Measurements from ENCODE around the gene PRTN3. TPM values are rescaled to one million over a fixed set of nuclear protein-coding genes. Genes with fewer than 3 reads are reported as not detected.
"Not testable (repeated sequence)": the region's sequence is repeated elsewhere in the genome, so short reads cannot be mapped to it uniquely, and the experiment has no call there.

Gene PRTN3
- total RNA-seq, 6 donors from 2014 or later, result 1.1 to 9.4 TPM; not detected in 4

DNA sequence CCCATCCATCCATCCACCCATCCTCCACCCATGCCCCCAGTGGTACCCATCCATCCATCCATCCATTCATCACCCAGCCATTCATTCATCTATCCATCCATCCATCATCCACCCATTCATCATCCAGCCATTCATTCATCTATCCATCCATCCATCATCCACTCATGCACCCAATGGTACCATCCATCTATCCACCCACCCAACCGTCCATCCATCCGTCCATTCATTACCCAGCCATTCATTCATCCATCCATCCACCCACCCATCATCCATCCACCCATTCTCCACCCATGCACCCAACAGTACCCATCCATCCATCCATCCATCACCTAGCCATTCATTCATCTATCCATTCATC, 24.3 kb upstream of the PRTN3 start:
- no peak for DNase-seq
- no peak overlapping the region for H3K27ac ChIP-seq
- H3K9me3 ChIP-seq, result no peaks in the 10 kb centered on the region
- WGBS, 2 donors, result 94 to 100% methylated on average over 2 of the region's 2 CpGs
- TF ChIP-seq POLR2AphosphoS5 (IDR thresholded peaks at IDR 0.05), result no peak
- no peak for TF ChIP-seq POLR2A (IDR thresholded peaks at IDR 0.05)
- TF ChIP-seq, protein P1, sequence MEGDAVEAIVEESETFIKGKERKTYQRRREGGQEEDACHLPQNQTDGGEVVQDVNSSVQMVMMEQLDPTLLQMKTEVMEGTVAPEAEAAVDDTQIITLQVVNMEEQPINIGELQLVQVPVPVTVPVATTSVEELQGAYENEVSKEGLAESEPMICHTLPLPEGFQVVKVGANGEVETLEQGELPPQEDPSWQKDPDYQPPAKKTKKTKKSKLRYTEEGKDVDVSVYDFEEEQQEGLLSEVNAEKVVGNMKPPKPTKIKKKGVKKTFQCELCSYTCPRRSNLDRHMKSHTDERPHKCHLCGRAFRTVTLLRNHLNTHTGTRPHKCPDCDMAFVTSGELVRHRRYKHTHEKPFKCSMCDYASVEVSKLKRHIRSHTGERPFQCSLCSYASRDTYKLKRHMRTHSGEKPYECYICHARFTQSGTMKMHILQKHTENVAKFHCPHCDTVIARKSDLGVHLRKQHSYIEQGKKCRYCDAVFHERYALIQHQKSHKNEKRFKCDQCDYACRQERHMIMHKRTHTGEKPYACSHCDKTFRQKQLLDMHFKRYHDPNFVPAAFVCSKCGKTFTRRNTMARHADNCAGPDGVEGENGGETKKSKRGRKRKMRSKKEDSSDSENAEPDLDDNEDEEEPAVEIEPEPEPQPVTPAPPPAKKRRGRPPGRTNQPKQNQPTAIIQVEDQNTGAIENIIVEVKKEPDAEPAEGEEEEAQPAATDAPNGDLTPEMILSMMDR (IDR thresholded peaks at IDR 0.05), result no peak
- TF ChIP-seq EP300 (IDR thresholded peaks at IDR 0.05), result no peak
- H3K27me3 ChIP-seq, result peaks cover 0 to 4% (median 2%) of the 10 kb centered on the region in 4 donors
- no peak overlapping the region for H3K4me3 ChIP-seq
- H3K36me3 ChIP-seq, result peaks cover 12 to 32% (median 21%) of the 10 kb centered on the region in 4 donors
- peaks cover 3 to 5% (median 4%) of the 10 kb centered on the region in 4 donors for H3K4me1 ChIP-seq
- ATAC-seq (ENCODE audit: low FRiP score in 2 of 2), result no peak

DNA sequence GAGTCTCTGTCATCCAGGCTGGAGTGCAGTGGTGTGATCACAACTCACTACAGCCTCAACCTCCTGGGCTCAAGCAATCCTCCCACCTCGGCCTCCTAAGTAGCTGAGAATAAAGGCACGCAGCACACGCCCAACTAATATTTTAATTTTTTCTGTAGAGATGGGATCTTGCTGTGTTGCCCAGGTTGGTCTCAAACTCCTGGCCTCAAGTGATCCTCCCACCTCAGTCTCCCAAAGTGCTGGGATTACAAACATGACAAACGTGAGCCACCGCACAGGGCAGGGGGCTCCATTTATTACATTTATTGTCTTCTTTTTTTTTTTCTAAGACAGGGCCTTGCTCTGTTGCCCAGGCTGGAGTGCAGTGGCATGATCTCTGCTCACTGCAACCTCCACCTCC, 20.6 kb upstream of the PRTN3 start:
- 92 to 94% methylated on average over 5 of the region's 5 CpGs for WGBS, 2 donors
- not testable (repeated sequence) for H3K27ac ChIP-seq; H3K36me3 ChIP-seq; DNase-seq; H3K4me3 ChIP-seq; H3K9me3 ChIP-seq; ATAC-seq (ENCODE audit: low FRiP score in 2 of 2)
- Histone ChIP-seq H3K27me3 (peaks cover 0 to 20% (median 11%) of the 10 kb centered on the region in 4 donors), H3K4me1 (peaks cover 21 to 27% (median 23%) of the 10 kb centered on the region in 4 donors)

DNA sequence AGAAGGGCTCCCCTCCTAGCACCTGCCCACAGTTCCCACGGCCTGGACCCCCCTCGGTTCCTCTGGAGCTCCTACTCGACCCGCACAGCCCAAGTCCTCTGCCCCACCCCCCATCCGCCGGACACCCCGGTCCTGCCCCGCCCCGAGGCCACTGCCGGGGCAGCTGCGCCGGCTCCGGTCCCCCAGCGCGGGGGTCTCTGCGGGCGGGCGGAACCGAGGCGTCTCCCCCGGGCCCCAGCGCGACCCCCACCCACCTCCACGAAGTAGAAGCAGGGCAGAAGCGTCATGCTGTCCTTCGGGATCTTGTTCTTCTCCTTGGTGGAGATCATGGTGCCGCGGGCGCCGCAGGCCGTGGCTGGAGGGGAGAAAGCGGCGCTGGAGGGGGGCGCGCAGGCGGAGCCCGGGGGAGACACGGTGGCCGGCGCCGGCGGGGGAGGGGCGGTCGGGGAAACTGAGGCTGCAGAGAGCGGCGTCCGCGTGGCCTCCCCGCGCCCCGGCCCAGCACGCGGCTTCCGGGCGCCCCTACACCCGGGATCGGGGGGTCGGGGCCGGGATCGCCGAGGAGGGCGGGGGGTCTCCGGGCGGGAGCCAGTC, 19.5 kb upstream of the PRTN3 start:
- H3K9me3 ChIP-seq, result no peaks in the 10 kb centered on the region
- H3K4me3 ChIP-seq, result peak overlapping the region; percentile 35 to 54 (median 42)
- ATAC-seq (ENCODE audit: low FRiP score in 2 of 2), result peak in 1 of 2 donors; percentile 20
- 0% methylated on average over 5 to 25 of the region's 64 CpGs for WGBS, 2 donors
- peak in 1 of 2 donors; percentile 85 for DNase-seq
- H3K27me3 ChIP-seq, result peaks cover 0 to 20% (median 11%) of the 10 kb centered on the region in 4 donors
- TF ChIP-seq, protein P1 (IDR thresholded peaks at IDR 0.05), result no peak
- no peak for TF ChIP-seq POLR2A (IDR thresholded peaks at IDR 0.05)
- no peak for TF ChIP-seq EP300 (IDR thresholded peaks at IDR 0.05)
- no peak for TF ChIP-seq POLR2AphosphoS5 (IDR thresholded peaks at IDR 0.05)
- H3K27ac ChIP-seq, result peak overlapping the region in 1 of 4 donors; percentile 40
- no peaks in the 10 kb centered on the region for H3K36me3 ChIP-seq
- peaks cover 21 to 27% (median 23%) of the 10 kb centered on the region in 4 donors for H3K4me1 ChIP-seq

DNA sequence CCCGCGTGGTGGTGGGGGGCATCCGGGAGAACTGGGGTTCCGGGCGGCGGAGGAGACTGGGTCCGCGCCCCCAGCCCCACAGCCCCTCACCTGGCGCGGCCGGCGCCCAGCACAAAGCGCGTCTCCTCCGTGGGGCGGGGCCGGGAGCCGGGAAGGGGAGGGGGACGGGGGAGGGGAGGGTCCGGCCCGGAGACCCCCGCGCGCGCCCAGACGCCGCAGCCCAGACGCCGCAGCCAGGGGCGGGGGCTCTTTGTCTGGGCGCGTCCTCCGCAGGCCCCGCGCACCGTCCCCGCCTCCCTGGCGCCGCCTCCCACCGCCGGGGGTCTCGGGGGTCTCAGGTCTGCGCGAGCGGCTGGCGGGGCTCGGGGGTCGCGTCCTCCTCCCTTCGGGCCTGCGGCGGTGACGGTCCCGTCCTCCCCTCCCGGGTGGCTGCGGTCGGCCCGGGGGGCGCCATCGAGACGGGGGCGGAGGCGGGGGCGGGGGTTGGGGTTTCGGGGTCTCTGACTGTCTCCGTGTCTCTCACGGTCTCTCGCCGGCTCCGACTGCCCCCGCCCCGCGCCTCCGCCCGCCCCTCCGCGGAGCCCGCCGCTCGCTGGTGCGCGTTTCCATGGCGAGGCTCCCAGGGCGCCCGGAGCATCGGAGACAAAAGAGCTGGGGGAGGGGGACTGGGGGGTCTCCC, 18.8 kb upstream of the PRTN3 start, which contains the start of gene PLPPR3:
PLPPR3 (minus strand) TSS at position 131 of the 679 bp plus-strand sequence. CDS start 396 bp downstream, outside the sequence.
- no peaks in the 10 kb centered on the region for H3K9me3 ChIP-seq
- ATAC-seq (ENCODE audit: low FRiP score in 2 of 2), result no peak
- TF ChIP-seq POLR2A (IDR thresholded peaks at IDR 0.05) (no peak), POLR2AphosphoS5 (IDR thresholded peaks at IDR 0.05) (no peak)
- peak within 1 kb of the TSS; percentile 35 to 54 (median 42) for H3K4me3 ChIP-seq
- peak in 1 of 2 donors; percentile 82 for DNase-seq
- peak within 1 kb of the TSS in 1 of 4 donors; percentile 40 for H3K27ac ChIP-seq
- no CpG with 5 or more reads among the region's 86 CpGs for WGBS, 2 donors
- peaks cover 0 to 20% (median 11%) of the 10 kb centered on the region in 4 donors for H3K27me3 ChIP-seq
- H3K4me1 ChIP-seq, result peaks cover 21 to 30% (median 25%) of the 10 kb centered on the region in 4 donors
- H3K36me3 ChIP-seq, result no peaks in the 10 kb centered on the region

DNA sequence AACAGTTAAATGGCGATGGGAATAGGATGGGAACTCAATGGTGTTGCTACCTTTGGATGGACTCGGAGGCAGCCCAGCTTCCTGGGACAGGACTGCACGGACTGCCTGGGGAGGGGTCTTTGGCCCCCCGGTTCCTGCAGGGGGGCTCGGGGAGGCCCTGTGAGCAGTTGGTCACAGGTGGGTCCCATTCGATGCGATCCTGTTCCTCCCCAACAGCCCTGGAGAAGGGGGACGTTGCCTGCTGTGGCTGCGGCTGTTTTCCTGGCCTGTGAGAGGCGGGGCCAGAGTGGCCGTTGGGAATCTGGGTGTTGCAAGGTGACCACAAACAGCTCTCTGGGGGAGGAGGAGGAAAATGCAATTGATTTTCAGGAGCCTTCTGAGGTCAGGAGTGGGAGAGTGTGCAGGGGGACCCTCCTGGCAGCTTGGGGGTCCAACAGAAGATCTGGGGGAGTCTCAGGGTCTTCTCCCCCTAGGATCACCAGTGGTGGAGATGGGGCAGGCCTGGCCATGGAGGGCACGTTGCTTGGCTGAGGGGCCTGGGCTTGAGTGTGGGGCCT, 17.2 kb upstream of the PRTN3 start:
- H3K4me3 ChIP-seq, result no peak overlapping the region
- peaks cover 0 to 20% (median 11%) of the 10 kb centered on the region in 4 donors for H3K27me3 ChIP-seq
- peak in 1 of 2 donors; percentile 56 for ATAC-seq (ENCODE audit: low FRiP score in 2 of 2)
- no peaks in the 10 kb centered on the region for H3K36me3 ChIP-seq
- H3K27ac ChIP-seq, result no peak overlapping the region
- no peaks in the 10 kb centered on the region for H3K9me3 ChIP-seq
- TF ChIP-seq EP300 (IDR thresholded peaks at IDR 0.05) (no peak), POLR2A (IDR thresholded peaks at IDR 0.05) (no peak), POLR2AphosphoS5 (IDR thresholded peaks at IDR 0.05) (no peak)
- TF ChIP-seq, protein P1 (IDR thresholded peaks at IDR 0.05), result no peak
- DNase-seq, result peak in 1 of 2 donors; percentile 50
- 49 to 60% methylated on average over 10 to 12 of the region's 12 CpGs for WGBS, 2 donors
- peaks cover 27 to 43% (median 35%) of the 10 kb centered on the region in 4 donors for H3K4me1 ChIP-seq

All from upper lobe of left lung (tissue), 6 donors.